HepG2 (cell line): ENCODE results near the gene IL1RAP. TPM values are rescaled to one million over a fixed set of nuclear protein-coding genes. Genes with fewer than 3 reads are reported as not detected.

Source experiments
- ATAC-seq: fragments of 200-7000 bp; cut with Tn5 transposase; 3 replicates; pipeline ENCODE4 v1.9.1; 2020; ENCODE audit warnings: mild to moderate bottlenecking, moderate library complexity
- BruUV-seq: library from RNA; stranded (reverse); fragments of 400-500 nt; replicated peaks from 2 replicates; lab custom pipeline; 2021; lab: Mats Ljungman, UMichigan
- CTCF ChIA-PET: fragments of 300-600 bp; formaldehyde crosslinking; extraction: SDS; loops from one replicate; lab custom pipeline; 2021; ENCODE audit warnings: low total read pairs, inconsistent platforms, low intra/inter-chr PET ratio; lab: Yijun Ruan, JAX
- POLR2A ChIA-PET: fragments of 350-600 bp; sonication (Branson Sonifier 250); formaldehyde crosslinking; loops from one replicate; lab custom pipeline; 2020; ENCODE audit warnings: antibody characterized with exemption, inconsistent platforms; lab: Yijun Ruan, JAX
- DNase-seq: peaks from one replicate; pipeline ENCODE4 v3.0.0-alpha.2; 2015; ENCODE audit warnings: low spot score
- FAIRE-seq: peaks from 3 replicates; lab custom pipeline; 2011; peaks lifted over from hg19 to GRCh38; lab: Jason Lieb, UNC
- H2AFZ ChIP-seq: one replicate; pipeline ENCODE4 v1.6.1; 2011; ENCODE audit warnings: low read length, inconsistent platforms
- H3K27ac ChIP-seq: fragments of 300-600 bp; 3 replicates; pipeline ENCODE4 v1.8.0; 2011; ENCODE audit warnings: mixed run types, mild to moderate bottlenecking, mixed read lengths, low read length, inconsistent platforms; ENCODE audit not compliant: insufficient read depth; ENCODE audit errors: extremely low read length
- H3K27me3 ChIP-seq, 2 experiments: fragments of 200-600 bp in 1 of 2; 2 replicates in 1 of 2; 3 replicates in 1 of 2; pipeline versions ENCODE4 v1.6.0 to v1.8.0; 2011; ENCODE audit warnings: low read length in 2 of 2, mild to moderate bottlenecking in 2 of 2, moderate library complexity in 2 of 2, inconsistent platforms in 1 of 2; ENCODE audit not compliant: insufficient read depth in 2 of 2, control insufficient read depth in 1 of 2
- H3K36me3 ChIP-seq, 2 experiments: fragments of 200-600 bp in 1 of 2; replicated peaks in 1 of 2; 2 replicates in 1 of 2; 3 replicates in 1 of 2; pipeline versions ENCODE4 v1.5.1 to v1.8.0; 2011; ENCODE audit warnings: low read length in 2 of 2, inconsistent platforms in 1 of 2; ENCODE audit not compliant: insufficient read depth in 2 of 2, control insufficient read depth in 1 of 2
- H3K4me1 ChIP-seq: 2 replicates; pipeline ENCODE4 v1.5.1; 2012; ENCODE audit warnings: low read length, inconsistent platforms; ENCODE audit not compliant: insufficient read depth
- H3K4me2 ChIP-seq: 2 replicates; pipeline ENCODE4 v1.6.0; 2011; ENCODE audit warnings: low read depth, low read length, inconsistent platforms
- H3K4me3 ChIP-seq, 3 experiments: fragments of 200-600 bp in 1 of 3; sonication (generic), shearing (Covaris generic) in 1 of 3; replicated peaks in 1 of 3; 2 replicates each; pipeline ENCODE4 v1.5.1; 2011 to 2016; ENCODE audit warnings: low read length in 3 of 3, inconsistent platforms in 2 of 3, low read depth in 2 of 3, mild to moderate bottlenecking in 2 of 3, control low read depth in 1 of 3, mixed read lengths in 1 of 3; ENCODE audit not compliant: insufficient read depth in 1 of 3
- H3K79me2 ChIP-seq: one replicate; pipeline ENCODE4 v1.6.1; 2011; ENCODE audit warnings: low read length, inconsistent platforms; ENCODE audit not compliant: insufficient read depth
- H3K9ac ChIP-seq: 2 replicates; pipeline ENCODE4 v1.6.0; 2011; ENCODE audit warnings: mild to moderate bottlenecking, low read depth, low read length, inconsistent platforms; ENCODE audit not compliant: insufficient read depth
- H3K9me3 ChIP-seq: 2 replicates; pipeline ENCODE4 v1.5.1; 2012; ENCODE audit warnings: mild to moderate bottlenecking, low read length
- H4K20me1 ChIP-seq: 2 replicates; pipeline ENCODE4 v1.6.0; 2011; ENCODE audit warnings: inconsistent platforms, mild to moderate bottlenecking, low read length, moderate library complexity; ENCODE audit not compliant: insufficient read depth
- MZF1 ChIP-seq: sonication (generic); formaldehyde crosslinking; IDR thresholded peaks from 2 replicates; pipeline ENCODE4 v1.8.1; 2023; ENCODE audit warnings: mild to moderate bottlenecking, missing genetic modification reagents, borderline replicate concordance
- NONO ChIP-seq, 2 experiments: fragments of 450-650 bp in 1 of 2; sonication (generic) in 1 of 2; formaldehyde crosslinking in 1 of 2; IDR thresholded peaks in 1 of 2; conservative IDR thresholded peaks in 1 of 2; 2 replicates each; pipeline versions ENCODE4 v1.6.1 to v1.8.0; 2017 to 2022; ENCODE audit warnings: mild to moderate bottlenecking in 1 of 2, missing genetic modification reagents in 1 of 2, moderate library complexity in 1 of 2
- SRSF1 ChIP-seq: fragments of 200-400 bp; formaldehyde crosslinking; optimal IDR thresholded peaks from 2 replicates; pipeline ENCODE3; 2017; ENCODE audit warnings: mild to moderate bottlenecking, low read depth, low read length, moderate library complexity
- YEATS2 ChIP-seq: sonication (generic); formaldehyde crosslinking; IDR thresholded peaks from 2 replicates; pipeline ENCODE4 v1.4.0; 2020; ENCODE audit warnings: missing genetic modification reagents, borderline replicate concordance
- ZNF138 ChIP-seq: sonication (generic); formaldehyde crosslinking; IDR thresholded peaks from 2 replicates; pipeline ENCODE4 v1.5.0; 2020; ENCODE audit warnings: mild to moderate bottlenecking, low read depth, missing genetic modification reagents
- ZNF317 ChIP-seq: sonication (generic); formaldehyde crosslinking; IDR thresholded peaks from 2 replicates; pipeline ENCODE4 v1.5.0; 2020; ENCODE audit warnings: mild to moderate bottlenecking, missing genetic modification reagents
- ZNF337 ChIP-seq: sonication (generic); formaldehyde crosslinking; IDR thresholded peaks from 2 replicates; pipeline ENCODE4 v1.5.1; 2020; ENCODE audit warnings: missing genetic modification reagents, low read depth, mild to moderate bottlenecking, borderline replicate concordance
- ZNF761 ChIP-seq: sonication (generic); formaldehyde crosslinking; conservative IDR thresholded peaks from 2 replicates; pipeline ENCODE4 v1.4.0; 2020; ENCODE audit warnings: mild to moderate bottlenecking, missing genetic modification reagents
- ZNF83 ChIP-seq: sonication (generic); formaldehyde crosslinking; IDR thresholded peaks from 2 replicates; pipeline ENCODE4 v1.4.0; 2020; ENCODE audit warnings: missing genetic modification reagents, mild to moderate bottlenecking, borderline replicate concordance
- ZNF839 ChIP-seq: sonication (generic); formaldehyde crosslinking; IDR thresholded peaks from 2 replicates; pipeline ENCODE4 v1.4.0; 2020; ENCODE audit warnings: missing genetic modification reagents, mild to moderate bottlenecking, borderline replicate concordance
- WGBS: methylation state at CpG from one replicate; pipeline ENCODE4 v1.1.6; 2017; ENCODE audit warnings: low lambda C conversion rate; 5-methylcytosine and 5-hydroxymethylcytosine counted together
- in situ Hi-C: cut with HindIII; loops from 2 replicates; pipeline ENCODE4 v1.10.0; 2017; ENCODE audit warnings: low pct_unique_long_range_greater_than_20kb; ENCODE audit not compliant: extremely low pct_ligation_motif_present
- intact Hi-C: fragments of 100-400 bp; cut with micrococcal nuclease; formaldehyde crosslinking; loops from one replicate; pipeline ENCODE4 v1.10.0; 2022; ENCODE audit not compliant: unreplicated experiment
- polyA plus RNA-seq, 8 experiments: library from polyadenylated mRNA; depleted of rRNA in 3 of 8; stranded (reverse) in 7 of 8; unstranded in 1 of 8; fragments of >200 nt; fragmentation: Illumina TruSeq in 4 of 8; extraction: Trizol in 4 of 8; gene quantifications; 2 replicates each; pipeline versions ENCODE4 v1.2.1 to v1.2.3, GENCODE V29; 2011 to 2016; ENCODE audit warnings: low read depth in 4 of 8, missing spikeins in 1 of 8, mixed read lengths in 1 of 8; ENCODE audit not compliant: insufficient read depth in 1 of 8
- total RNA-seq, 5 experiments: library from RNA; depleted of rRNA; stranded (reverse); fragments of >200 nt; fragmentation: Illumina TruSeq; extraction: Trizol; gene quantifications; 2 replicates each; pipeline ENCODE4 v1.2.3, GENCODE V29; 2016; ENCODE audit warnings: low read depth in 1 of 5

The IL1RAP gene
- total and polyA plus RNA-seq, 2 of the 13 experiments (the other 11 are each of a cell fraction or from before 2014, with no cell fraction given), result 18.3 to 54.9 TPM

- TF ChIP-seq ZNF138, result no peak
These were observed 130.2 kb downstream of the IL1RAP start (continued) for GRCh38 chr3:190644035-190644434.

GRCh38 chr3:190644766-190645165, 130.9 kb downstream of the IL1RAP start:
- no peak for DNase-seq
- POLR2A ChIA-PET, result no interaction called here
- no peak for ATAC-seq
- no peaks in the 10 kb centered on the region for H3K9me3 ChIP-seq
- H3K9ac ChIP-seq, result no peak overlapping the region
- no peak overlapping the region for H3K4me3 ChIP-seq
- no peak for TF ChIP-seq ZNF839
- TF ChIP-seq ZNF337 (CRISPR knock-in tag), result no peak
- no peak for TF ChIP-seq MZF1
- TF ChIP-seq ZNF83 (CRISPR knock-in tag), result no peak
- no peak for TF ChIP-seq NONO (IDR thresholded peaks at IDR 0.05)
- TF ChIP-seq NONO (CRISPR knock-in tag; conservative IDR thresholded peaks at IDR 0.05), result no peak
- no peak for TF ChIP-seq YEATS2
- no peak for TF ChIP-seq ZNF761 (CRISPR knock-in tag)
- no peak for TF ChIP-seq ZNF317 (CRISPR knock-in tag)
- TF ChIP-seq SRSF1, result no peak
- TF ChIP-seq, all 625 proteins: peak for 0
- Histone ChIP-seq H3K4me1 (peaks cover 7% of the 10 kb centered on the region; the same call in 1 of the 2 replicates), H3K27me3 (no peaks in the 10 kb centered on the region), H3K79me2 (no peaks in the 10 kb centered on the region), H4K20me1 (no peaks in the 10 kb centered on the region), H2AFZ (no peak overlapping the region), H3K27ac (no peak overlapping the region), H3K4me2 (no peak overlapping the region), H3K36me3 (peaks cover 3 to 10% of the 10 kb centered on the region in 2 experiments; a peak in 3 of 5 replicates)
- in situ Hi-C loops (no loop called here), intact Hi-C loops (no loop called here)
- CTCF ChIA-PET, result no interaction called here
- FAIRE-seq, result no peak
- WGBS, result 98% methylated on average over 5 of the region's 5 CpGs
- no TSS peak for BruUV-seq
